EL (cell line): Measurements from ENCODE around the gene OSBPL2.

Experiments
- DNase-seq: peaks from one replicate; pipeline ENCODE4 v3.0.0-alpha.2; 2016

The OSBPL2 gene

DNA sequence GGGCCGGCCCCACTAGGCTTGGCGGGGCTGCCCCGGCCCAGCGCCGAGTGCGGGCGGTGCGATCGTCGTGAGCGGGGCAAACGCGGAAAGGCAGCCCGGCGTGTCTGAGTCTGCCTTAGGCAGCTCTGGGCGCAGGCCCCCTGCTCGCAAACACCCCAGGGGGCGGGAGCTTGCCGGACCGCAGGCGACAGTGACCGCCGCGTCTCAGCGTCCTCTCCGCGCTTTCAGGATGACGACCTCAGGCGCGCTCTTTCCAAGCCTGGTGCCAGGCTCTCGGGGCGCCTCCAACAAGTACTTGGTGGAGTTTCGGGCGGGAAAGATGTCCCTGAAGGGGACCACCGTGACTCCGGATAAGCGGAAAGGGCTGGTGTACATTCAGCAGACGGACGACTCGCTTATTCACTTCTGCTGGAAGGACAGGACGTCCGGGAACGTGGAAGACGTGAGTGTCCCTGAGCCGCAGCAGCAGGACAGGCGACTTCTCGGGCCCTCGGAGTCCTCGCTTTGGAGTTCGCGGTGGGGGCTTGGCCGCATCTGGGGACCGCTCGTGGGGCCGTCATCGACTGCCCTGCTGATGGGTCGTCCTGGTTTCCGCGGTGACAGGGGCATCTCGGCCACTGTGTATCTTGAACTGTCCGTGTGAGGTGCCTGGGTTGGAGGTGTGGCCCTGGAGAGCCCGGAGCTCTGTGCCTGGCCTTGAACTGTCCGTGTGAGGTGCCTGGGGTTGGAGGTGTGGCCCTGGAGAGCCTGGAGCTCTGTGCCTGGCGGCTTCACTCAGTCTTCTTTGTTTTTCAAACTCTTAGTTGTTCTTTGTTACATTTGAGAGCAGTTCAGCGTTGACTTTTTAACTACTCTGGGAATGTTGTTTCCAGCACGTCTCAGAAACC, 65.3 kb downstream of the OSBPL2 start:
- peak; percentile 36 for DNase-seq

DNA sequence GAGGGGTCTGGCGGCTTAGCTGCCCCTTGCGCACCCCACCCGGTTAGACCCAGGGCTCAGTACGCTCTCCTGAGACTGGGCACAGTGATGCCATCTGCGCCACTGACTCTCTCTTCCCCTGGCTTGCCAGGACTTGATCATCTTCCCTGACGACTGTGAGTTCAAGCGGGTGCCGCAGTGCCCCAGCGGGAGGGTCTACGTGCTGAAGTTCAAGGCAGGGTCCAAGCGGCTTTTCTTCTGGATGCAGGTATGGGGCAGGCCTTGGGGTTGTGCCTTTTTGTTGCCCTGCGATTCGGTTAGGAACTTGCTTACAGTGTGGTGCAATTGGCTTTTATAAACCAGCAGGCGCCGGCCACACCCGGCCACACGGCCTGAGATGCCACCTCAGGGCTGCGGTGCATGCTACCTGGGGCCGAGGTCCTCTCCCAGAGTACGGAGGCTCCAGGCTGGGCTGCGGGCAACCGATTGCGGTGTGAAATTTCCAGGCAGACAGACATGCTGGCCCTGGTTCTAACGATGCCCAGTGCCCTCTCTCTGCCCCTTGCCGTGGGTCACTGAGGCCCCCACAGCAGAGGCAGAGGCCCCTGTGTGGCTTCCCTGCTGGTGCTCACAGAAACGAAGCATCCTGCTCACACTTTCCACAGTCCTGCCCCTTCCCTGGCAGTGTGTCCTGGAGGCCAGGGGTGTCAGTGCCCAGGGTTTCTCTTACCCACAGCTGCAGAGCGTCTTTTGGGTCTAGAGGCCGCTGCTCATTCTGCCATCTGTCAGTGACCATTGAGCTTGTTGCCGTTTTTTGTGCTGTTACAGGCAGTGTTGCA, 66.2 kb downstream of the OSBPL2 start:
- no peak for DNase-seq

DNA sequence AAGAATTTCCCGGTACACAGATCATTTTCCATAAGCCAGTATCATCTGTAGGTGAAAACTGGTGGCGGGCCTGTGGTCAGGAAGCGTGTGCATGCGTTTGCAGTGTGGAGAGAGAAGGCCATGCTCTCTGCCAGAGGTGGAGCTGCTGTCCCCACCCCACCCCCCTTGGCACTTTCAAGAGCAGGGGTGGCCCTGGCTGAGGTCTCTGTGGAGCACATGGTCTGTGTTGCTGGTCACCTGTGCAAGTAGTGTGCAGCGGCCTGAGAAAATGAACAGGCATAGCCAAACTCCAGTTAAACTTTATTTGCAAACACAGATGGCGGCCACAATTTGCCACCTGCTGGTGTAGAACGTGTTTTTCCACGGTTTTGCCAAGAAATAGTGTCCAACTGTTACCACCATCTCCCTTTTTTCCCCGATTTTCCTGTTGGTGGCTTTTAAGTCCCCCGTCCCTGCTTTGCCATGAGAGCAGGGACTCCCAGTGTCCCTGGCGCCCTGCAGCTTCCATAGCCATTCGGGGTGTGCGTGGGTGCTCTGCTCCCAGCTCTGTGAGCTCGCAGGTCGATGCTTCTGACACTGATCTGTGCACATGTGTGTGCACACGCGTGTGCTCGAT, 66.9 kb downstream of the OSBPL2 start:
- DNase-seq, result no peak

DNA sequence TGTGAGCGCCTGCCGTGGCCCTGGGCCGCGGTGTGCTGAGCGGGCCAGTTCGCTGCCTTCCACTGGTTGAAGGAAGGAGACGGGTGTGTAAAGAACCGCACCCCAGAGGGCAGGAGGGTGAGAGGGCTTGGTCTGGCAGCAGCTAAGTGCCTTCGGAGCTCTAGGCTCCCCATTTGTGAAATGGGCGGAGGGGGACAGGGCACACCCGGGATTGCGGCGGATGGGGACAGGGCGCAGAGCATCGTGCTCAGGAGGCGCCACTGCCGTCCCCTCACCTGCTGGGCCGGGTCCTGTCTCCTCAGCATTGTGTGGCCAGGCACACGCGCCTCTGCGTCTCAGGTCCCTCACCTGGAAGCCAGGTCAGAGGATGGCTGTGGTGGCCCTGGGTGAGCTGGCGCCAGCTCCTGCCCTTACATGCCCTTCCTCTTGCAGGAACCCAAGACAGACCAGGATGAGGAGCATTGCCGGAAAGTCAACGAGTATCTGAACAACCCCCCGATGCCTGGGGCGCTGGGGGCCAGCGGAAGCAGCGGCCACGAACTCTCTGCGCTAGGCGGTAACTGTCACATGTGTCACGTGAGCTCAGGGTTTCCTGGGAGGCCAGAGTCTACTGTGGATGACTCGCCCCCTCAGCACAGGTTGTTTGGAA, 67.6 kb downstream of the OSBPL2 start:
- DNase-seq, result no peak

DNA sequence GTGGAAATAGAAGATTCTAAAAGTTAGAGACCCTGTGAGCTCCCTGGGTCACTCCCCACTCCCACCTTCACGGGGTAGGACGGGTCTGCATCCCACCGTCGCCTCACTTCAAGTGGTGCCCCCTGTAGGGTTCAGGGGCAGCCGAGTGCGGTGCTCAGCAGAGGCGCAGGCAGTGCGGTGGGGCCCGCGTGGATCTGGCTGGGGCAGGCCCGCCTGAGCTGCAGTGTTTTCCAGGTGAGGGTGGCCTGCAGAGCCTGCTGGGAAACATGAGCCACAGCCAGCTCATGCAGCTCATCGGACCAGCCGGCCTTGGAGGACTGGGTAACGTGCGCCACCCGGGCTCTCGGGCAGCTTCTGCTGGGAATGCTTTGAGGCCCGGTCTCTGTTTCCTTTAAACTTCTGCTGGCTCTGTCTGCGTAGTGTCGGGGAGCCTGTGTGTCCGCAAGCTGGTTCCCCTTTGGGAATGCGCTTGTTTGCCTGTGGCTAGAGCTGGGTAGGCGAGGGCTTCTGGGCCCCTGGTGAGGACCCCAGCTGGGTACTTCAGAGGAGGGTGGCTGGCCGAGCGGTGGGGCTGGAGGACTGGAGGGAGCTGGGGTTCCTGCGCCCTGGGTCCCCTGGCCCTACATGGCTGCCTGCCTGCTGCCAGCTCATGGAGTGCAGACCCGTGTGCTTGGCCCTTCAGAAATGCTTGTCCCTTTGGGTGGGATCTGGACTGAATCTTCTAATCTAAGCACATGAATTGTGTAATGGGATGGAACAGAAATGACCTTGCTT, 68.3 kb downstream of the OSBPL2 start:
- DNase-seq, result no peak

DNA sequence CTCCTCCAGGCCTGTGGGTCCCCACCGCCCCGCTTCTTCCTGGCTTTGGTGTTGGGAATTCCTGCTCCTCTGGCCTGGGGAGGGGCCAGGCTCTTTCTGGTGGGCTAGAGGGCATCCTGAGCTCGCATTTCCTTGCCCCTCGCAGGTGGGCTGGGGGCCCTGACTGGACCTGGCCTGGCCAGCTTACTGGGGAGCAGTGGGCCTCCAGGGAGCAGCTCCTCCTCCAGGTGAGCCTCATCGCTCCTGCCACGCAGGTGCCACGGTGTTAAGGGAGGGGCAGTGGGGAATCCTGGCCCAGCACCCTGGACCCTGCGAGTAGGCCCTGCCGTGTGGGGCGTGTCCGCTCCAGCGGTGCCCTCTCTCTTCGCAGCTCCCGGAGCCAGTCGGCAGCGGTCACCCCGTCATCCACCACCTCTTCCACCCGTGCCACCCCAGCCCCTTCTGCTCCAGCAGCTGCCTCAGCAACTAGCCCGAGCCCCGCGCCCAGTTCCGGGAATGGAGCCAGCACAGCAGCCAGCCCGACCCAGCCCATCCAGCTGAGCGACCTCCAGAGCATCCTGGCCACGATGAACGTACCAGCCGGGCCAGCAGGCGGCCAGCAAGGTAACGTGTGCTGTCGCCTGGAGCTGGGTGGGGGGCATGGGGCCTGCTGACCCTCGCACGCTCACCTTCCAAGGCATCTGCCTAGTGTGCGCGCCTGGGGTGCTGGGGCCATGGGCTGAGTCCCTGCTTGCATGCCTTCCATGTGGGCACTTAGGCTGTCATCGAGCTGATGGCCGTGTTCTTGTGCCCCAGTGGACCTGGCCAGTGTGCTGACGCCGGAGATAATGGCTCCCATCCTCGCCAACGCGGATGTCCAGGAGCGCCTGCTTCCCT, 69.1 kb downstream of the OSBPL2 start:
- DNase-seq, result no peak

DNA sequence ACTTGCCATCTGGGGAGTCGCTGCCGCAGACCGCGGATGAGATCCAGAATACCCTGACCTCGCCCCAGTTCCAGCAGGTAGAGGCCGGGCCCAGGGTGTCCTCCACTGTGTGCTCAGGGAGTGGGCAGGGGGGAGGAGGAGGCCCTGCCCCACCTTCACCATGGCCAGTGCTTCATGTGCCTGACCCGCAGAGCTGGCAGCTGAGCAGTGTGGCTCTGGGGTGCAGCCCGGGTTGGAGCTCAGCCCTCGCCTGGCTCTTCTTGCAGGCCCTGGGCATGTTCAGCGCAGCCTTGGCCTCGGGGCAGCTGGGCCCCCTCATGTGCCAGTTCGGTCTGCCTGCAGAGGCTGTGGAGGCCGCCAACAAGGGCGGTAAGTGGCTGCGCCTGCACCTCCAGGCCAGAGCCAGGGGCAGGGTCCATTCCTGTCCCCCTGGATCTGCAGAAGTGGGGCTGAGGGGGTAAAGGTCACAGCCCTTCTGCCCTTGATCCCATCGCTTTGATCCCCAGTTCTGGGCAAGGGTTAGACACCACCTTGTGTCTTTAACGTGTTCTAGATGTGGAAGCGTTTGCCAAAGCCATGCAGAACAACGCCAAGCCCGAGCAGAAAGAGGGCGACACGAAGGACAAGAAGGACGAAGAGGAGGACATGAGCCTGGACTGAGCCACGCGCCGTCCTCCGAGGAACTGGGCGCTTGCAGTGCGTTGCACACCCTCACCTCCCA, 69.9 kb downstream of the OSBPL2 start:
- no peak for DNase-seq

DNA sequence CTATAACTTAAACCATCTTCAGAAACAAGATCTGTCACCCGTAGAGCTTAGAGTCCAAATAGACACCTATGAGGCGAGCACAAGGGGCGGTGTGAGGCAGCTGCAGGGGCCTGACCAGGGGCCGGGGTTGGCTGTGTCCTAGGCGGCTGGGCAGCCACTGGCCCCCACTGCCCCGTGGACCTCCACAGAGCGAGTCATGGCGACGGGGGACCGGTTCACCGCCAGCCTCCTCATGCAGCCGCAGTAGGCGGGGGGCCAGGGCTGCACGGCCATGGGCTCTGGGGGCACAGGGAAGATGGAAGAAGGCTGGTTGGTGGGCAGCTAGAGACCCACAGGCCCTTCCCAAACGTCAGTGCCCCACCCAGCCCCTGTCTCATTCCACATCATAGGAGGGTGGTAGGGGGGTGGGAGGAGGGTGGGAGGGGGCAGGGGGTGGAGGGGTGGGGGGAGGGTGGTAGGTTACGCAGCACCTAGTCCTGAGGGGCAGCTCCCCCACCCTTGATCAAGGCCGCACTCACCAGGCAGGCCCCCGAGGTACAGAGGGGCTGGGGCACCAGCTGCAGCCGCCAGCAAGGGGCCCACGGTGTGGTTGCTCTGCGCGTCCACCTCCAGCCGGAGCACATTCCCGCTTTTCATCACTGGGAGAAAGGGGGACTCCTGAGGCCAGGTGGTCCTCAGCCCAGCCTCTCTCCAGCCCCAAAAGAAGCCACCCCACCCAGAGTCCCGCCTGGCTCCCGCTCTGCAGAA, 71.0 kb downstream of the OSBPL2 start:
- DNase-seq, result no peak

DNA sequence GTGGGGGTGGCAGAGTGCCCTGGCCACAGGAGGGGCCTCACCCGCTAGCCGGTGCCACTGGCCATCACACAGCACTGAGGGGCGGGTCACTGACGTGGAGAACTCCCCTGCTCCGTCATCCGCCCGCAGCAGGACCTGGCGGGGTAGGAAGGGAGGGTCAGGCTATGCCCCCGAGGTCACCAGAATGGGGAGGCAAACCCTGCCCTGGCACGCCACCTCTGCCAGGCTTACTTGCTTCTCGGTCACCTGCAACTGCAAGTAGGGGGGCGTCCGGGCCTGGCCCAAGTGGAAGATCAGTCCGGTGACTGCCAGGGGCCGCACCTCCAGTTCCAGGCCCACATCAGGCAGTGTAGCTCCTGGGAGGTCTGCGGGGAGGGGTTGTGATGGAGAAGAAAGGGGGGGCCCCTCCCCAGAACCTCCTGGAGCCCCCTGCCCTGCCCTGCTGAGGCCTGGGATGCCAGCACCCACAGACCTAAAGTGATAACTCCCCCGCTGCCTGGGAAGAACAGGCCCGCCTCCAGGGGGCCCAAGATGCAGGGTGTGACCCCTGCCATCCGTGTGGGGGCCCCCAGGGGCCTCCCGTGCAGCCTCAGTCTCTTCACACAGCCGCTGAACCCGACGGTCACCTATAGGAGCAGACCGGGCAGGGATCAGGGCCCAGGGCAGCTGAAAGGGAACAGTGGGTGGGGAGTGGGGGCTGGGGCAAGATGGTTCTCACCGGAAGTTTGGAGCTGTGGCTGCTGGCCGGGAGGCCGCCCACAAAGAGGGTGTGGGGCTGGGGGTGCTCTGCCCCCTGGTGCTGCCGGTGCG, 71.8 kb downstream of the OSBPL2 start:
- DNase-seq, result no peak

DNA sequence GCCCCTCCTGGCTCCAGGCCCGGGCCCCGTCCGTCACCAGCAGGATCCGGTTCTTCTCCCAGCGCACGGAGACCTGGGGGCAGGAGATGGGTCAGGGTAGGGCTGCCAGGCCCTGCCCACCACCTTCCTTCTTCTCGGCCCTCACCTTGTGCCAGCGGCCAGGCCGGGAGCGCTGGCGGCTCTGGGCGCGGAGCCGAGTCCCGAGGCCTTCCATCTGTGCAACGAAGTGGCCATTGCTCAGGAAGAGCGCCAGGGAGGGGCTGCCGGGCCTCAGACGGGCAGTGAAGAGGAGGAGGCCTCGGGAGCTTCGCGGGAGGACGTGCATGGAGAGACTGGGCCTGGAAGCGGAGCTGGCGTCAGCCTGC, 72.4 kb downstream of the OSBPL2 start:
- no peak for DNase-seq

DNA sequence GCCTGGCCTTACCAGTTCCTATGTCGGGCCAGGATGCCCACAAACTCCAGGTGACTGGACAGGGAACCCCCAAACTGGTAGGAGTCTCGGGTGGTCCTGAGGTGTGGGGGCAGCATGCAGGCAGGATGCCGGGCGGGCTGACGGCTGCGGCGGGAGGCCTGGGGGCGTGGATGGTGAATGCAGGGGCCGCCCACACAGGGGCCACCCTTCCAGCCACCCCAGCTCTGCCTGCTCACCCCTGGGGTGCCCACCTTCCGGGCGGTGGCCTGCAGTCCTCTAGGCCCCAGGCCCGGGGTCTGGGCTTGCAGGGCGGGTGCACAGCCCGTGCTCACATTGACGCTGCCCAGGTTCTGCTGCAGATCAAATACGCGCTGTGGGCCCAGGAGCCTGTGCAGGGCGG, 72.8 kb downstream of the OSBPL2 start:
- no peak for DNase-seq

DNA sequence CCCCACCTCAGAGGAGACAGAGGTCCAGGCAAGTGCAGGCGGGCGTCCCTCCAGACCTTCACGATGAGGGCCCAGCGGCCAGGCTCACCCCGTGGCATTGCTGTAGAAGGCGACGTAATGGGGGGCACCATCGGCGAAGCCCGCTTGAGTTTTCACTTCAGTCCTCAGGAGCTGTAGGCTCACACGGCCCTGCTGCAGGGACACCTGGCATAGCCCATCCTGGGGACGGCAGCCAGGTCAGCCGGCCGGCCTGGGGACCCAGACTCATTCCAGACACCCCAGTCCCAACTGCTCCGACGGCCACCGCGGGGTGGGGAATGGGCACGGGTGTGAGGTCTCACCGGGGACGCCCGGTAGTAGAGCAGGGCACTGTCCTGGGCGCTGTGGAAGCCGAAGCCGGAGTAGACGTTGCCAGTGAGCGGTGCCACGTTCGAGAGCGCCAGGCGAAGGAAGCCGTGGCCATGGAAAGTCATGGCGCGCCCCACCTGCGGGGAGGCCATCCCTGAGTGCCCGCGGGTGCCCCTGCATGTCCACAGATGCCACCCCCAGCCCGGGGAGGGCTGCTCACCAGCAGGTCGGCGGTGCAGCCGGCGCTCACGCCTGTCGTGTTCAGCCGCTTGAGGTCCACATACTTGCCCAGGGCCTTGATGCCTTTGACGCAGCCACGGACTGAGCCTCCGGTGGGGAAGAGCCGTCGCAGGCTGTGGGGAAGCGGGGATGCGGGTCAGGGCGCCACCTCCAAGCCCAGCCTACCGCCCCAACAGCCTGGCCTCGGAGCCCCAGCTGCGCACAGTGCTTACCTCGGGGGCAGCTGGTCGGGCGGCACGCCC, 73.7 kb downstream of the OSBPL2 start:
- no peak for DNase-seq

DNA sequence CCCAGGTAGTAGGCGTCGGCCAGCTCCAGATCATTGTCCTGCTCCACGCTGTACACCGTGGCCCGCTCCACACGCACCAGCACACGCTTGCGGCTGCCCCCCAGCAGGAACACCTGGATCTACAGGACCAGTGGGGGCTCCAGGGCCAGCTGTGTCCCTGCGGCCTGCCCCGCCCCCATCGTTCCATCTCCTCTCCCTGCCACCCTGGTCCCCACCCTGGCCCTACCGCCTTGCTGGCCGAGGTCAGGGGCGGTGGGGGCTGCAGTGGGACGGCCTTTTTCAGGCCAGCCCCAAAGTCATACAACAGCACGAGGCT, 74.3 kb downstream of the OSBPL2 start:
- DNase-seq, result no peak

DNA sequence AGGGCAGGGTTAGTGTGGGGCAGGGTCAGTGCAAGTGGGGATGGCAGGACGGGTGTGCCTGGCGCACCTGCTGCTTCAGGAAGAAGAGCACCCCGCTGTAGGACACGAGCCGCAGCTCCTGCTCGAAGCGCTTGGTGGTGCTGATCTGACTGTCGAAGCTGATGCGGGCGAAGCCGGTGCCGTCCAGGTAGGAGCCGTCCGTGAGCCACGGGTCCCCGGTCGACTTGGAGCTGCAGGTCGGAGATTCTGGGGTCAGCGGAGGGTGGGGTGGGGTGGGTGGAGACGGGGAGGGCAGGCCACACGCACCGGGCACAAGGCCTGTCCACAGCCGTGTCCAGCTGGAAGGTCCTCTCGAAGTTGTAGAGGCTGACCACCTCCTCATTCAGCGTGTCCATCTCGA, 74.7 kb downstream of the OSBPL2 start:
- no peak for DNase-seq

DNA sequence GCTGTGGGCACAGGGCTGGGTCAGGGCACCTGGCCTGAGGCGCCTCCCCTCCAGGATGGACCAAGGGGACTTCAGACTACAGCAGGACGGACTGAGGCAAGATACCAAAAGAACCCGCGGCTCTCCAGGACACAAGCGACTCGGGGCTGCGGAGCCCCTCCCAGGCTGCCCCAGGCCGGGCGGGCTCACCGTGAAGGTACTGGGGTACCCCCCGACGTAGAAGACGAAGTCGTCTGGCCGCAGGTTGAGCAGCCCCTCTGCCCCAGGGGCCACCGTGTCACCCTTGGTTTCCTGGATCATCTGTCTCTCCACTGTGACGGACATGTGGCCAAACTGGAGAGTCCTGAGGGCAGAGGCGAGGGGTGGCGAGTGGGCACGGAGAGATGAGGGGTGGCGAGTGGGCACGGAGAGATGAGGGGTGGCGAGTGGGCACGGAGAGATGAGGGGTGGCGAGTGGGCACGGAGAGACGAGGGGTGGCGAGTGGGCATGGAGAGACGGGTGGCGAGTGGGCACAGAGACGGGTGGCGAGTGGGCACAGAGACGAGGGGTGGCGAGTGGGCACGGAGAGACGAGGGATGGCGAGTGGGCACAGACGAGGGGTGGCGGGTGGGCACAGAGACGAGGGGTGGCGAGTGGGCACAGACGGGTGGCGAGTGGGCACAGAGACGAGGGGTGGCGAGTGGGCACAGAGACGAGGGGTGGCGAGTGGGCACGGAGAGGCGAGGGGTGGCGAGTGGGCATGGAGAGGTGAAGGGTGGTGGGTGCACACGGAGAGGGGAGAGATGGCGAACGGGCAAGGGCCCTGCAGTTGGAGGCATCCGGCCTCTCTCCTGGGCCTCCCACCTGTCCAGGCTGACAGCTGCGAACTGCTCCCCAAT, 75.4 kb downstream of the OSBPL2 start:
- DNase-seq, result no peak

DNA sequence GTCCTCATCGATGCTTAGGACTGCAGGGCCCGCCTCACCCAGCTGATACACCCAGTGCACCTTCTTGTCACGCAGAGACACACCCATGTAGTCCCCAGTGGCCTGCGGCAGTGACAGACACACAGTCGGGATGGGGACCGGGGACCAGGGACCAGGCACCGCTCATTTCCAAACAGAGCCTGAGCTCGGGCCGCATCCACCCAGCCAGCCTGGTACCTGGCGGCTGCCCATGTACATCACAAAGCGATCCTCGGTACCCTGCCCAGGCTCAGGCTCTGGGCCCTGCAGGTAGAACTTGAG, 76.0 kb downstream of the OSBPL2 start:
- no peak for DNase-seq

DNA sequence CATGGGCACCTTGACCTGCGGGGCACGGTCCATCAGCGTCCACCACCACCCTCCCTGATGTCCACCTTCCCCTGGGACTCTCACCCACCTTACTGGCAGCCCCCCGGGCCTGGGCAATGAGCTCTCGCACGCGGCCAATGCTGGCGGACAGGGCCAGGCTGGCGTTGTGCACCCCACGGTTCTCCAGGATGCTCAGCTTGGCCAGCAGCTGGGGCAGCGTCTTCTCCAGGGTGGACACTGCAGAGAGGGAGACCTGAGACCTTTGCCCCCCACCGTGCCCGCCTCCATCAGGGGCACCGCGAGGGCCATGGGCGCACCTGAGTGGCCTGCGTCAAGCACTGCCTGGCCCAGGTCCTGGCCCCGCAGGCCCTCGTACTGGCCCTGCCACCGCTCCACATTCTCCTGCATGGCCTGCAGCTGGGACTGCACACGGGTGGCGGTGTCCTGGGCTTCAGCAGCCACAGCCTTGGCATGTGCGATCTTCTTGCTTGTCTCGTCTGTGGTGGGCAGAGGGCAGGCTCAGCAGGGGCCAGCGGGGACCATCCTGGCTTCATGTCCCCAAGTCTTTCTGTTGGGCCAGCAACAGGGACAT, 76.5 kb downstream of the OSBPL2 start:
- no peak for DNase-seq
